Hair follicle dermal papilla cell (primary cell): ENCODE data around the gene TXNL4A. TPM values are rescaled to one million over a fixed set of nuclear protein-coding genes. Genes with fewer than 3 reads are reported as not detected.

Source experiments
- total RNA-seq: library from RNA; depleted of rRNA; stranded (reverse); fragments of >200 nt; gene quantifications from 2 replicates; pipeline ENCODE4 v1.2.3, GENCODE V29; 2012

The TXNL4A gene, protein sequence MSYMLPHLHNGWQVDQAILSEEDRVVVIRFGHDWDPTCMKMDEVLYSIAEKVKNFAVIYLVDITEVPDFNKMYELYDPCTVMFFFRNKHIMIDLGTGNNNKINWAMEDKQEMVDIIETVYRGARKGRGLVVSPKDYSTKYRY
- 30.7 and 33.3 TPM in 2 replicates for total RNA-seq

GRCh38 chr18:79988451-79989194, at the start of gene TXNL4A:
TXNL4A (minus strand) TSS chr18:79988563; CDS start chr18:79988392, 171 bp downstream.

GRCh38 chr18:80034068-80034851, 45.9 kb upstream of the TXNL4A start, which contains the start of gene RBFA:
RBFA (plus strand) TSS chr18:80034434; CDS start chr18:80034496, 62 bp downstream.

GRCh38 chr18:79964330-79965118, 23.8 kb downstream of the TXNL4A start, which contains the start of gene HSBP1L1:
HSBP1L1 (plus strand) TSS chr18:79964643; CDS start chr18:79964736, 93 bp downstream.

GRCh38 chr18:79951545-79952455, 36.6 kb downstream of the TXNL4A start, which contains the start of gene SLC66A2:
SLC66A2 (minus strand) TSS chr18:79951653; CDS start chr18:79950926, 727 bp downstream.

Other genes with a start within 250 kb of the TXNL4A start
- gene KCNG2, start 190.6 kb downstream of the TXNL4A start, total RNA-seq = not detected in 2 replicates
- gene SLC66A2, start 36.9 kb downstream of the TXNL4A start, total RNA-seq = 48.4 and 50.2 TPM in 2 replicates
- 1.8 and 4.1 TPM in 2 replicates for gene HSBP1L1, start 23.9 kb downstream of the TXNL4A start, total RNA-seq
- 26.6 and 31.5 TPM in 2 replicates for gene RBFA, start 45.9 kb upstream of the TXNL4A start, total RNA-seq
- gene ADNP2, start 120.7 kb upstream of the TXNL4A start, total RNA-seq = 25.1 and 27.1 TPM in 2 replicates